Activated T-helper 2 cell treated with anti-CD3 and anti-CD28 coated beads, Interferon-gamma antibody, Interleukin-2, Interleukin-4, amounts not matched to agents 10 μg/mL and 5 μg/mL and 100 μg/mL, durations not matched to agents 14 hours and 24 hours and 36 hours (primary cell): ENCODE results near the gene URM1. TPM values are rescaled to one million over a fixed set of nuclear protein-coding genes. Genes with fewer than 3 reads are reported as not detected.
A peak's percentile ranks its signal among the peaks of the same experiment; 100 is the strongest.

Source experiments
- DNase-seq: peaks from one replicate; pipeline ENCODE4 v3.0.0; 2021; ENCODE audit warnings: low spot score
- H3K27ac Mint-ChIP-seq: one replicate; pipeline ENCODE4 v1.8.0; 2021; ENCODE audit warnings: mixed read lengths
- H3K27me3 Mint-ChIP-seq: one replicate; pipeline ENCODE4 v1.8.0; 2021; ENCODE audit warnings: low read depth, mixed read lengths
- H3K36me3 Mint-ChIP-seq: one replicate; pipeline ENCODE4 v1.8.0; 2021; ENCODE audit warnings: low read depth, mixed read lengths
- H3K4me1 Mint-ChIP-seq: one replicate; pipeline ENCODE4 v1.8.0; 2021; ENCODE audit warnings: low read depth, mixed read lengths
- H3K4me3 Mint-ChIP-seq: one replicate; pipeline ENCODE4 v1.8.0; 2021; ENCODE audit warnings: low read depth, mild to moderate bottlenecking, moderate library complexity, mixed read lengths
- H3K9me3 Mint-ChIP-seq: one replicate; pipeline ENCODE4 v1.8.0; 2021; ENCODE audit warnings: mixed read lengths
- intact Hi-C: fragments of 100-400 bp; cut with micrococcal nuclease; formaldehyde crosslinking; loops from one replicate; pipeline ENCODE4 v1.15.1; 2023
- total RNA-seq: library from RNA; stranded (reverse); gene quantifications from 2 replicates; pipeline ENCODE4 v1.2.3, GENCODE V29; 2022

Gene URM1
- total RNA-seq, 1 donor from 2014 or later, result 78.7 TPM

DNA sequence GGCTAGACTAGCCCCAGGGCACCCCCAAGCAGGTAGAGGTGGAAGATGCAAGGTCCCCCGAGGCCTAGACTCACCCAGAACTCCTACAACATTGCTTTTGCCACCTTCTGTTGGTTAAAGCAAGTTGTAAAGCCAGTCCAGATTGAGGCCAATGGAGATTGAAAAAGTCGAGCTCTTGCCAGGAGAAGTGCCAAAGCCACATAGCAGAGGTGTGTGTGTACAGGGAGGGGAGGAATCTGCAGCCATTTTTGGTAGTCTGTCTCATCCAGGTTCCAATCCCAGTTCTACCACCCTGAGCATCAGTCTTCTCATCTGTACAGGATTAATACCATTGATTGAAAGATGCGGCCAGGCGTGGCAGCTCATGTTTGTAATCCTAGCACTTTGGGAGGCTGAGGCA, 12.3 kb upstream of the URM1 start:
- H3K4me3 Mint-ChIP-seq, result no peak overlapping the region
- no peak overlapping the region for H3K27ac Mint-ChIP-seq
- peaks cover 19% of the 10 kb centered on the region for H3K36me3 Mint-ChIP-seq

GRCh38 chr9:128360826-128361225, 10.3 kb upstream of the URM1 start:
- Mint-ChIP-seq H3K27me3 (no peaks in the 10 kb centered on the region), H3K9me3 (no peaks in the 10 kb centered on the region), H3K27ac (no peak overlapping the region), H3K36me3 (peaks cover 12% of the 10 kb centered on the region), H3K4me1 (peaks cover 13% of the 10 kb centered on the region), H3K4me3 (no peak overlapping the region)
- no peak for DNase-seq
- intact Hi-C loops, result no loop called here

More for the DNA sequence above, 12.3 kb upstream of the URM1 start:
- intact Hi-C loops, result no loop called here
- H3K9me3 Mint-ChIP-seq, result no peaks in the 10 kb centered on the region
- no peak for DNase-seq
- no peaks in the 10 kb centered on the region for H3K27me3 Mint-ChIP-seq
- H3K4me1 Mint-ChIP-seq, result peaks cover 10% of the 10 kb centered on the region

GRCh38 chr9:128361296-128361985, 9.7 kb upstream of the URM1 start:
- Mint-ChIP-seq H3K27me3 (no peaks in the 10 kb centered on the region), H3K36me3 (peaks cover 7% of the 10 kb centered on the region), H3K27ac (peak overlapping the region; percentile 36), H3K4me3 (peak overlapping the region; percentile 74), H3K4me1 (peaks cover 13% of the 10 kb centered on the region), H3K9me3 (no peaks in the 10 kb centered on the region)
- no peak for DNase-seq
- intact Hi-C loops, result no loop called here

GRCh38 chr9:128361986-128362646, 9.1 kb upstream of the URM1 start:
- intact Hi-C loops, result loop anchor here (1.0 kb wide), 1 partner anchor 50 kb away; no protein-coding TSS in a partner anchor
- H3K36me3 Mint-ChIP-seq, result peaks cover 7% of the 10 kb centered on the region
- peak overlapping the region; percentile 74 for H3K4me3 Mint-ChIP-seq
- no peaks in the 10 kb centered on the region for H3K27me3 Mint-ChIP-seq
- no peaks in the 10 kb centered on the region for H3K9me3 Mint-ChIP-seq
- peaks cover 13% of the 10 kb centered on the region for H3K4me1 Mint-ChIP-seq
- H3K27ac Mint-ChIP-seq, result no peak overlapping the region
- peak; percentile 63 for DNase-seq

DNA sequence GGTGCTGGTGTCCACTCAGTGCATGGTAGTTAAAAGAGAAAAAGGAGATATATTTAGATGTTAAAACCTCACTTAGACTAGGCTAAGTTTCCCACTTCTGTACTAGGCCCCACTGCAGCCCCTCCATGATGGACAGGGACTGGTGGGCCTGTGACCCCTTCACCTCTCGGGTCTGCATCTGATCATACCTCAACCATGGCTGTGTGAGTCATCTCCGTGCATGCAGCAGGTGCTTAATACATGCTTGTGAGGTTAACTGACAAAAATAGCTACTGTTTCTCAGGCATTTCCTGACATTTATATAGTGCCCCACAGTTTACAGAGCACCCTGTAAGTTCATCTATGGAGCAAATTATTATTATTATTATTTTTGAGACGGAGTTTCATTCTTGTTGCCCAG, 8.4 kb upstream of the URM1 start:
- no peak for DNase-seq
- peaks cover 13% of the 10 kb centered on the region for H3K4me1 Mint-ChIP-seq
- peaks cover 3% of the 10 kb centered on the region for H3K36me3 Mint-ChIP-seq
- no peaks in the 10 kb centered on the region for H3K27me3 Mint-ChIP-seq
- no peaks in the 10 kb centered on the region for H3K9me3 Mint-ChIP-seq
- H3K4me3 Mint-ChIP-seq, result no peak overlapping the region
- H3K27ac Mint-ChIP-seq, result no peak overlapping the region
- intact Hi-C loops, result loop anchor here (1.0 kb wide), 1 partner anchor 50 kb away; no protein-coding TSS in a partner anchor

DNA sequence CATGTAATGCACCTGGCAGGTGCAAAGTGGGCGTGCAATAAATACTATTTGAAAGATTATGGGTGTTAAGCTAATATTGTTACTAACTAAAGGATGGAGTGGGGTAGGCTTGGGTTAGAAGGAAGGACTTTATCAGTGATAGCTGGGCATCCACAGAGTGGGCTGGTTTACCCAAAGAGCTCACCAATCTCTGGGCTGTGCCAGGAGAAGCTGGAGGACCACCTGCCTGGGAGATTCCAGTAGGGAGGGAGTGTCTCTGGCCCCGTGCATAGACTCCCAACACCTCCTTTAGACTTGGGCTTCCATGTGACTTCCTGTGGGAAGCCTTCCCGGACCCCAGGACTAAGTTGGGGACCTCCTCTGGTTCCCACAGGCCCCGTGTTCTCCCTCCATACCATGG, 5.6 kb upstream of the URM1 start:
- no peak overlapping the region for H3K4me3 Mint-ChIP-seq
- DNase-seq, result no peak
- no peaks in the 10 kb centered on the region for H3K27me3 Mint-ChIP-seq
- peaks cover 3% of the 10 kb centered on the region for H3K36me3 Mint-ChIP-seq
- intact Hi-C loops, result no loop called here
- H3K27ac Mint-ChIP-seq, result no peak overlapping the region
- H3K9me3 Mint-ChIP-seq, result no peaks in the 10 kb centered on the region
- peaks cover 18% of the 10 kb centered on the region for H3K4me1 Mint-ChIP-seq

GRCh38 chr9:128369024-128369706, 2.0 kb upstream of the URM1 start:
- no peak overlapping the region for H3K27ac Mint-ChIP-seq

DNA sequence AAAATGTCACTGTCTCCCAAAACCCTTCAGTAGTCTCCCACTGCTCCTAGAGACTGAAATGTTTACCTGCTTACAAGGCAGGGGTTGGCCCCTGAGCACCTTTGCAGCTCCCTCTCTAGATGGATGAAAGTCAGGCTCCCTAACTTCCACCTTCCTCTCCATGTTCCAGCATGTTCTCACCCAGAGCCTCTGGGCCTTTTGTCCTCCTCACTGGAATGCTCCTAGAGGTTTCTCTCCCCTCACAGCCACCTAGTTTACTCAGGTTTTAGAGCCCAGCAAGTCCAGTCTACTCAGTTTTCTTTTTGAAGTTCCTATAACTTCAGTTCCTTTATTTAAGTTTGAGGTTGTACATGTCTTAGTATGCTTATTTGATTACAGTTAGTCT, 815 bp upstream of the URM1 start:
- DNase-seq, result no peak
- Mint-ChIP-seq H3K27me3 (no peaks in the 10 kb centered on the region), H3K27ac (peak overlapping the region; percentile 82), H3K4me1 (peaks cover 29% of the 10 kb centered on the region), H3K9me3 (no peaks in the 10 kb centered on the region), H3K4me3 (peak overlapping the region; percentile 95), H3K36me3 (peaks cover 28% of the 10 kb centered on the region)
- intact Hi-C loops, result no loop called here

More at GRCh38 chr9:128369024-128369706, 2.0 kb upstream of the URM1 start:
- DNase-seq, result no peak
- H3K27me3 Mint-ChIP-seq, result no peaks in the 10 kb centered on the region
- H3K9me3 Mint-ChIP-seq, result no peaks in the 10 kb centered on the region
- H3K4me1 Mint-ChIP-seq, result peaks cover 29% of the 10 kb centered on the region
- H3K36me3 Mint-ChIP-seq, result peaks cover 24% of the 10 kb centered on the region
- H3K4me3 Mint-ChIP-seq, result peak overlapping the region; percentile 26
- intact Hi-C loops, result no loop called here

- DNase-seq, result no peak
- peaks cover 31% of the 10 kb centered on the region for H3K36me3 Mint-ChIP-seq
- H3K9me3 Mint-ChIP-seq, result no peaks in the 10 kb centered on the region
- intact Hi-C loops, result loop anchor here (1.0 kb wide), 1 partner anchor 49 kb away; the partner anchor contains the start of genes COQ4 and TRUB2
- peak overlapping the region; percentile 95 for H3K4me3 Mint-ChIP-seq
- H3K4me1 Mint-ChIP-seq, result peaks cover 29% of the 10 kb centered on the region
- peak overlapping the region; percentile 82 for H3K27ac Mint-ChIP-seq
- H3K27me3 Mint-ChIP-seq, result no peaks in the 10 kb centered on the region
Observed at GRCh38 chr9:128371630-128372117, 500 bp downstream of the URM1 start.

DNA sequence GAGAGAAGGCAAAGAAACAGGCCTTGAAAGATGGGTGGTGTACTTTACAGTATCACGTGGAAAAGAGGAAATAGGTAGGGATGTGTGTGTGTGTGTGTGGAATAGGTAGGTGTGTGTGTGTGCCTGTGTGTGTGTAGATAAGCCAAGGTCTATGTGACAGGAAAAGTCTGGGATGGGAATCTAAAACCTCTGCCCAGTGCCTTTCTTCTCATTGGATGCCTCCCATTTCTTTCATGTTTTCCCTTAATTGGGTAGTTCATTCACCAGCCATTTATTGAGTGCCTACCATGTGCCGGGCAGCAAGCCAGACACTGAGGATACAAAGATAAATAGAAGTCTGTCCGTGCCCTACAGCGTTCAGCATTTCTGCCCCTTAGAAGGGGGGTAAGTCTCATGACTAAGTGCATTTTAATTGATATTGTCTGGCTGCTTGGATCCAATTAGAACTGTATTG, 1.0 kb downstream of the URM1 start:
- no peaks in the 10 kb centered on the region for H3K9me3 Mint-ChIP-seq
- H3K4me3 Mint-ChIP-seq, result peak overlapping the region; percentile 95
- peaks cover 34% of the 10 kb centered on the region for H3K36me3 Mint-ChIP-seq
- peak overlapping the region; percentile 82 for H3K27ac Mint-ChIP-seq
- no peaks in the 10 kb centered on the region for H3K27me3 Mint-ChIP-seq
- no peak for DNase-seq
- H3K4me1 Mint-ChIP-seq, result peaks cover 29% of the 10 kb centered on the region
- intact Hi-C loops, result no loop called here

DNA sequence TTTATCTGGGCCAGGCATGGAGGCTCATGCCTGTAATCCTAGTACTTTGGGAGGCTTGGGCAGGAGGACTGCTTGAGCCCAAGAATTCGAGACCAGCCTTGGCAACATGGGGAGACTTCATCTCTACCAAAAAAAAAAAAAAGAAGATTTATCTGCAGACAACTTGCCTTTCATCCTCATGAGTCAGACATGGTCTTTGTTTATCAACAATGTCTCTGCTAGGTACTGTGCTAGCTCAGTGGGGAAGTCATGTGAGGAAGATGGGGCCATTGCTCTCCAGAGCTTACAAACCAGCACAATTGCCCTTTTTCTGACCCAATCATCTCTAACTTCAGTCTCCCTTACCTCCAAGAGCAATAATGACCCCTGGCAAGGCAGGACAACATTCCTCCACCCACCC, 1.6 kb downstream of the URM1 start:
- Mint-ChIP-seq H3K4me3 (peak overlapping the region; percentile 95), H3K4me1 (peaks cover 29% of the 10 kb centered on the region), H3K9me3 (no peaks in the 10 kb centered on the region), H3K27ac (peak overlapping the region; percentile 71), H3K27me3 (no peaks in the 10 kb centered on the region), H3K36me3 (peaks cover 37% of the 10 kb centered on the region)
- intact Hi-C loops, result no loop called here
- no peak for DNase-seq

- Mint-ChIP-seq H3K4me3 (no peak overlapping the region), H3K36me3 (peaks cover 47% of the 10 kb centered on the region), H3K9me3 (no peaks in the 10 kb centered on the region), H3K27ac (no peak overlapping the region), H3K4me1 (peaks cover 29% of the 10 kb centered on the region), H3K27me3 (no peaks in the 10 kb centered on the region)
- DNase-seq, result no peak
- intact Hi-C loops, result no loop called here
Observed at GRCh38 chr9:128374221-128374675, 3.1 kb downstream of the URM1 start.
